ENCODE measurements around the gene PSMA7.
A peak's percentile ranks its signal among the peaks of the same experiment; 100 is the strongest.
"Not testable (repeated sequence)": the region's sequence is repeated elsewhere in the genome, so short reads cannot be mapped to it uniquely, and the experiment has no call there.

The PSMA7 gene

DNA sequence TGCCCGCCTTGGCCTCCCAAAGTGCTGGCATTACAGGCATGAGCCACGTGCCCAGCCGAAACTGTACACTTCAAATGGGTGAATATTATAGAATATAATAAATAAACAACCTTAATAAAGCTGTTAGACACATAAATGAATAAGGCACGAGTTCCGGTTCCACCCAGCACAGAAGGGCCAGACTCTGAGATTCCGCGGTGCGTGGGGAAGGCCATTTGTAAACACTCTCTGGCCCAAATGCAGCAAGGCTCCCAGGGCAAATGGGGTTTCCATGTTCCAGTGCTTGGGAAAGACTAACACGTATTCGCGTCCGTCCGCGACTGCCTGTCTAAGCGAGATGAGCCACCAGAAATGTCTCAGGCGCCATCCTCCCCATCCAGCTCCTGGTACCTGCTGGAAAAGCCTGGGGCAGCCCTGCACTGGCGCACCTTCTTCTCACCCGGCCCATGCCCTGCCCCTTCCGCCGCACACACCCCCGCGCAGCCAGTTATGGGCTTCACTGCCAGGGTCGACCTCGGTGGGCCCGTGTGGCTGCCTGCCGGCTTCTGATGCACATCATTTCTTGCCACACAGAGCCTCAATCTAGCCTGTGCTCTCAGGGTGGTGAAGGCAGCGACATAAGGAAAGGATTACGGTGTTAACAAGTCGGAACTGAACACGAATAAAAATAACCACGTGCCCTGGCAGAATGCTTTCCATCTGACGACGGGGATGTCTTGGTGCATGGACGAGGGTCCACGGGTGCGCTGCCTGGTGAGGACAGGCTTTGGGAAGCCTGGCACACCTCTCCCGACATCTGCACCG is 26.4 kb downstream of the PSMA7 start:
- Histone ChIP-seq H3K4me2 (ENCODE audit: low read depth, low read length, poor library complexity, severe bottlenecking) (peak overlapping the region; percentile 71), H3K9me2 (replicated peaks; ENCODE audit: low read depth, low read length) (no peaks in the 10 kb centered on the region), H3K9me3 (ENCODE audit: insufficient read depth, low read depth, low read length) (no peaks in the 10 kb centered on the region; the same call in 1 of the 2 replicates), H3K79me2 (ENCODE audit: insufficient read depth, low read length) (peaks cover 10% of the 10 kb centered on the region; the same call in 1 of the 2 replicates), H4K20me1 (ENCODE audit: insufficient read depth, low read length, poor library complexity, severe bottlenecking) (no peaks in the 10 kb centered on the region), H3K9ac (ENCODE audit: low read depth, low read length, poor library complexity, severe bottlenecking) (peak overlapping the region; percentile 23), H3K27me3 (ENCODE audit: insufficient read depth, low read length, poor library complexity, severe bottlenecking) (no peaks in the 10 kb centered on the region), H3K4me1 (ENCODE audit: insufficient read depth, low read length, poor library complexity, severe bottlenecking) (peaks cover 41% of the 10 kb centered on the region), H3F3A (ENCODE audit: low read depth) (peaks cover 2% of the 10 kb centered on the region; the same call in 1 of the 2 replicates), H3K36me3 (ENCODE audit: insufficient read depth, low read length) (no peaks in the 10 kb centered on the region), H3K4me3 (ENCODE audit: low read length, poor library complexity, severe bottlenecking) (peak overlapping the region; percentile 61), H2AFZ (ENCODE audit: low read length) (no peak overlapping the region)
- no peak for TF ChIP-seq EZH2phosphoT487 (IDR thresholded peaks at IDR 0.05; ENCODE audit: borderline replicate concordance)
- TF ChIP-seq, protein P1, sequence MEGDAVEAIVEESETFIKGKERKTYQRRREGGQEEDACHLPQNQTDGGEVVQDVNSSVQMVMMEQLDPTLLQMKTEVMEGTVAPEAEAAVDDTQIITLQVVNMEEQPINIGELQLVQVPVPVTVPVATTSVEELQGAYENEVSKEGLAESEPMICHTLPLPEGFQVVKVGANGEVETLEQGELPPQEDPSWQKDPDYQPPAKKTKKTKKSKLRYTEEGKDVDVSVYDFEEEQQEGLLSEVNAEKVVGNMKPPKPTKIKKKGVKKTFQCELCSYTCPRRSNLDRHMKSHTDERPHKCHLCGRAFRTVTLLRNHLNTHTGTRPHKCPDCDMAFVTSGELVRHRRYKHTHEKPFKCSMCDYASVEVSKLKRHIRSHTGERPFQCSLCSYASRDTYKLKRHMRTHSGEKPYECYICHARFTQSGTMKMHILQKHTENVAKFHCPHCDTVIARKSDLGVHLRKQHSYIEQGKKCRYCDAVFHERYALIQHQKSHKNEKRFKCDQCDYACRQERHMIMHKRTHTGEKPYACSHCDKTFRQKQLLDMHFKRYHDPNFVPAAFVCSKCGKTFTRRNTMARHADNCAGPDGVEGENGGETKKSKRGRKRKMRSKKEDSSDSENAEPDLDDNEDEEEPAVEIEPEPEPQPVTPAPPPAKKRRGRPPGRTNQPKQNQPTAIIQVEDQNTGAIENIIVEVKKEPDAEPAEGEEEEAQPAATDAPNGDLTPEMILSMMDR (conservative IDR thresholded peaks at IDR 0.05; ENCODE audit: low read length) = no peak

DNA sequence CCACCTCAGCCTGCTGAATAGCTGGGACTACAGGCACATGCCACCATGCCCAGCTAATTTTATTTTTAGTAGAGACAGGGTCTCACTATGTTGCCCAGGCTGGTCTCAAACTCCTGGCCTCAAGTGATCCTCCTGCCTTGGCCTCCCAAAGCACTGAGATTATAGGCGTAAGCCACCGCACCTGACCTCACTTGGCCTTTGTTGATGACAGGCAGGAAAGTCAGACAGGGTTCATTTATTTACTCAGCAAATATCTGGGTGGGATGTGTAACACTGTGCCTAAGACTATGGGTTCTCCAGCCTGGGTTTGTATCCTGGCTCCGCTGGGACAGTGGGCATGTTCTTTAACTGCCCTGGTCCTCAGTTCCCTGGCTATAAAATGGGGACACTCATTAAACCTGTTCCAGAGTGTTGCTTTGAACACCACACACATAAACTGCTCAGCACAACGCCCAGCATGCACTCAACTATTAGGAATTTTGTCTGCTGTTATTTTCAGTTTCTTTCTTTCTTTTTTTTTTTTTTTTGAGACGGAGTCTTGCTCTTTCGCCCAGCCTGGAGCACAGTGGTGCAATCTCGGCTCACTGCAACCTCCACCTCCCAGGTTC is 27.3 kb downstream of the PSMA7 start:
- H2AFZ ChIP-seq (ENCODE audit: low read length); H3K79me2 ChIP-seq (ENCODE audit: insufficient read depth, low read length); H3K27me3 ChIP-seq (ENCODE audit: insufficient read depth, low read length, poor library complexity, severe bottlenecking); H4K20me1 ChIP-seq (ENCODE audit: insufficient read depth, low read length, poor library complexity, severe bottlenecking); H3K9me2 ChIP-seq (replicated peaks; ENCODE audit: low read depth, low read length); H3K4me3 ChIP-seq (ENCODE audit: low read length, poor library complexity, severe bottlenecking); H3K4me2 ChIP-seq (ENCODE audit: low read depth, low read length, poor library complexity, severe bottlenecking); H3F3A ChIP-seq (ENCODE audit: low read depth); H3K9ac ChIP-seq (ENCODE audit: low read depth, low read length, poor library complexity, severe bottlenecking); H3K36me3 ChIP-seq (ENCODE audit: insufficient read depth, low read length); H3K9me3 ChIP-seq (ENCODE audit: insufficient read depth, low read depth, low read length): not testable (repeated sequence)
- peaks cover 39% of the 10 kb centered on the region for H3K4me1 ChIP-seq (ENCODE audit: insufficient read depth, low read length, poor library complexity, severe bottlenecking)

DNA sequence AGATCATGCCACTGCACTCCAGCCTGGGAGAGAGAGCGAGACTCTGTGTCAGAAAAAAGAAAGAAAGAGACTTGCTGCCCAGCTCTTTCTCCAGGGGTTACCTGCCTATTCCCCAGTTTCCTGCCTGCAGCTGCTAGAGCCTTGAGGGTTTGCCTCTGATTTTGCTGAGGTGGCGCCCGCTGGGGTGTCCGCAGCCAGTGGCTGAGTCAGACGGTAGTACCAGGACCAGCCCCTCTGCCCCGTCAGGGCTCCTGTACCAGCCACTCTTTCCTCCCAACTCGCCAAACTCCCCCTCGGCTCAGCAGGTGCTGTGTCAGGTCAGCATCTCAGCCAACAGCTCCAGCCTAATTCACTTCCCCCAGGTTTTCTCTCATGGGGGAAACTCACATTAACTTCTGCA is 28.3 kb downstream of the PSMA7 start:
- no peak overlapping the region for H3K4me3 ChIP-seq (ENCODE audit: low read length, poor library complexity, severe bottlenecking)
- peaks cover 2% of the 10 kb centered on the region; the same call in 1 of the 2 replicates for H3F3A ChIP-seq (ENCODE audit: low read depth)
- peaks cover 30% of the 10 kb centered on the region for H3K4me1 ChIP-seq (ENCODE audit: insufficient read depth, low read length, poor library complexity, severe bottlenecking)
- no peaks in the 10 kb centered on the region for H3K79me2 ChIP-seq (ENCODE audit: insufficient read depth, low read length)
- no peak overlapping the region for H2AFZ ChIP-seq (ENCODE audit: low read length)
- no peaks in the 10 kb centered on the region for H3K9me2 ChIP-seq (replicated peaks; ENCODE audit: low read depth, low read length)
- H3K27me3 ChIP-seq (ENCODE audit: insufficient read depth, low read length, poor library complexity, severe bottlenecking) = no peaks in the 10 kb centered on the region
- no peaks in the 10 kb centered on the region for H3K36me3 ChIP-seq (ENCODE audit: insufficient read depth, low read length)
- no peak overlapping the region for H3K9ac ChIP-seq (ENCODE audit: low read depth, low read length, poor library complexity, severe bottlenecking)
- H3K4me2 ChIP-seq (ENCODE audit: low read depth, low read length, poor library complexity, severe bottlenecking) = no peak overlapping the region
- H3K9me3 ChIP-seq (ENCODE audit: insufficient read depth, low read depth, low read length) = no peaks in the 10 kb centered on the region; the same call in 1 of the 2 replicates
- no peaks in the 10 kb centered on the region for H4K20me1 ChIP-seq (ENCODE audit: insufficient read depth, low read length, poor library complexity, severe bottlenecking)
- no peak for TF ChIP-seq EZH2phosphoT487 (IDR thresholded peaks at IDR 0.05; ENCODE audit: borderline replicate concordance)
- TF ChIP-seq, protein P1 (conservative IDR thresholded peaks at IDR 0.05; ENCODE audit: low read length) = no peak

Measured in Loucy (cell line).